HG02884 (cell line): ENCODE data around the gene ZNF507.

ENCODE experiments used
- ATAC-seq: cut with Tn5 transposase; IDR thresholded peaks from one replicate; pipeline ENCODE4 v1.9.1; 2021; ENCODE audit warnings: mild to moderate bottlenecking, moderate library complexity; ENCODE audit not compliant: unreplicated experiment

The ZNF507 gene

DNA sequence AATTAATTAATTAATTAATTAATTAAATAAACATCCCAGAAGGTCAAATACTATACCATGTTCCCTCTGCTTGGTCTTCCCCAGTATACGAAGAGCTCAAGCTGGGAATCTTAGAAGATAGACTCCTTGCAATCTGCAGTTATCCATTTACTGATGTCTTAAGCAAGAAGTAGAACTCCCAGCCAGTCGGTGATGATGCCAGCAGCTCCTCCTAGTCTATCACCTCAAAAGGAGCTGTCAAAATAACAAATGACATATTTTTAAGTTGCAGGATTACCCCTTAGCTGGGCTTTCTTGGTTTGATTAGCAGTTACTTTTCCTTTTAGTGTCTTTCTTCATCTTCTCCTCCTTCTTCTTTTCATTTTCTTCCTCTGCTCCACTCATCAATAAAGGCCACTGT lies 6.0 kb upstream of the ZNF507 start:
- no peak for ATAC-seq

DNA sequence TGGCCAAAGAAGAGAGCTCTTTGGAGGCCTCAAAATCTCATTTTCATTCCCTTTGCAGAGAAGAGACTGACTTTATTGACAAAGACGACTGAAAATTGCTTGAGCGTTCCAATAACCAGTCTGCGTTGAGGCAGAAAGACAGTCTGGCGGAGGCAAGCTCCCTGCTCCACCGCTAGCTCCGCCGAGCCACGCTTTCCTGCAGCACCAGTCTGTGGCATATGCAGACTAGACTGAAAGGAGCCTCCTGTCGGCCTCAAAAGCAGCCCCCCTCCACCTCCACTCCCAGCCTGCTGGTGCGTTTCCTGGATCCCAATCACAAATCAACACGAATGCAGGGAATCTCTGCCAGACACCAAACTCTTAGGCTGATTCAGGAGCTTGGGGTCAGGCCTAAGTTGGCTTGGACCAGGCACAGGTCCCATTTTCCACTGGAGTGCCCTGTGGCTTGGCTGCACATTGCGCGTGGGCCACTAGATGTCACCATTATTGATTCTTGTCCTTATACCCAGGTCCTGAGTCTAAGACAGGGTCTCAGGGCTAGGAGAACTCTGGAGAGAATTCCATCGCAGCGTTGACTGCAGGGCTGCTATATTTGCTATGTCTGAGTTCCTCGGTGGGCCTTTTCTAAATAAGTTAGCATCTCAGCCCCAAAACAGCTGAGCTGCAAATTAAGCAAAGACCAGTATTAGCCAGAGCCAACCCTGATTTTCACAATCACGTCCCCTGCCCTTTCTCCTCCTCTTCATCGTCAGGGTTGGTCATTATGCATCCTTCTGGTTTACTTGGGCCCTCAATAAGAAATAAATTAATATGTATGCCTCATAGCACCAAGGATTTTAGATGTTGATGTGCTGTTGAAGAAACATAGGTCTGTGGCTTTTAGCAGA lies 5.2 kb upstream of the ZNF507 start:
- no peak for ATAC-seq

DNA sequence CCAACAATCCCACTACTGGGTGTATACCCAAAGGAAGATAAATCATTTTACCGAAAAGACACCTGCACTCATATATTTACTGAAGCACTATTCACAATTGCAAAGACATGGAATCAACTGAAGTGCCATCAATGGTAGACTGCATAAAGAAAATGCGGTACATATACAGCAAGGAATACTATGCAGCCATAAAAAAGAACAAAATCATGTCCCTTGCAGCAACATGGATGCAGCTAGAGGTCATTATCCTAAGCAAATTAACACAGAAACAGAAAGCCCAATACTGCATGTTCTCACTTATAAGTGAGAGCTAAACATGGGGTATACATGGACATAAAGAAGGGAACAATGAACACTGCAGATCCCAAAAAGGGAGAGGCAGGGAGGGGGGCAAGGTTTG lies 2.7 kb upstream of the ZNF507 start:
- ATAC-seq = no peak

DNA sequence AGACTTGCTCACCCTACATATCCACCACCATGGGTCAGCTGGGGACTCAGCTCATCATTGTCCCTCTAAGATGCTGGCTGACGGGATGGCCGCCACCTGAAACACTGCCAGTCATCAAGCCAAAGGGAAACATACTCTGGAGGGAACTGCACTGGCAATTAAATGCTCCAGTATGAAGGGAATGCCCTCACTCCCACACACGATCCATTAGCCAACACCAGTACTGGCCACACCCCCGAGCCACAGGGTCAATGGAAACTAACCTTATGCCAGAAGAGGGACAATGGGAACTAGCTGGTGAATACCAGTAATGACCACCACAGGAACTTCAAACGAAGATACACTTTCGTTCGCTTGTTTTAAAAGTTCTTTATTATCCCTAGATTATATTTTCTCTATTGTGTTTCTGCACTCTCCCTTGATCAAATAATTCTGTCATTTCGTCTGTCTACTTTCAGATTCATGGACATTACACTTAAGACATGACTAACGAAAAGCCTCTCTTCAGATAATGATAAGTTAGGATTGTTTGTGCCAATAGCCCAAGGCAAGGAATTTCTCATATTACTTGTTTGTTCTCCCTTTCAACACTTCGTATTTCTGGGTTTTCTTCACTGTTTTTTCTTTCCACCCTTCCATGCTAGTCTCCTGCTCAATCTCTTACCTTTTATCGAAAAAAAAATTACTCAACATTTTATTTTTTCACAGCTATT lies 1.7 kb upstream of the ZNF507 start:
- no peak for ATAC-seq

DNA sequence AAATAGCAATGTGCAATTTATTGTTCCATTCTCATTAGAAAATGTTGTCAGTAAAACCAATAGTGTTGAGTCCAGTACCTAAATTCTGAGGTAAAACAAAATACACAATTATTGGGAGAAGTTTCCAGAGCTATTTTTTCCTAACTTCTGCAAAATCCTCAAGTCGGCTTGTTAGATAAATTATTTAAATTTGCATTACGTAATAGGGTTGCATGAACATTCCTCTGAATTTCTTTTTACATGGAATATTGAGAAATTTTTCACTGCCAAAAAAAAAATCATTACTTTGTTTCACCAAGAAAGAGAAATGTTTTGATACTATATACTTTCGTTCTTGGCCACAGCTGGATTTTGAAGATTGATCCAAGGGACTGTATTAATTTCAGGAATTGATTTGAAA lies 1.5 kb downstream of the ZNF507 start:
- ATAC-seq = no peak

DNA sequence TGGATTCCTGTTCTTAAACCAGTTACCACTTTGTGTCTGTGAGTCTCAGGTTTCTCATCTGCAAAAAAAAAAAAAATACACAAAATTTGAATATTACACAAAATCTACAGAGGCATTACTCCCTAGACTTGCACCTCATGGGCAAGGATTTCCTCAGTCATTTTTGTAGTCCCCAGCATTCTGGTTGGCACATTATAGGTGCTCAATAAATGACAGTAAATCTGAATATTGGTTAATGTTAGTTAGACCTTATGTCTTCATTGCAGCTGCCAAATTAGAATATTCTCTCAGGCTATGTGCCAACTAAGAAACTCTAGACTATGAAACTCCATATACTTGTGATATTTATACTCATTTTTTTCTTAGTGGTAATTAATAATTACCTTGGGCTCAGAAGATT lies 2.2 kb downstream of the ZNF507 start:
- ATAC-seq = no peak

DNA sequence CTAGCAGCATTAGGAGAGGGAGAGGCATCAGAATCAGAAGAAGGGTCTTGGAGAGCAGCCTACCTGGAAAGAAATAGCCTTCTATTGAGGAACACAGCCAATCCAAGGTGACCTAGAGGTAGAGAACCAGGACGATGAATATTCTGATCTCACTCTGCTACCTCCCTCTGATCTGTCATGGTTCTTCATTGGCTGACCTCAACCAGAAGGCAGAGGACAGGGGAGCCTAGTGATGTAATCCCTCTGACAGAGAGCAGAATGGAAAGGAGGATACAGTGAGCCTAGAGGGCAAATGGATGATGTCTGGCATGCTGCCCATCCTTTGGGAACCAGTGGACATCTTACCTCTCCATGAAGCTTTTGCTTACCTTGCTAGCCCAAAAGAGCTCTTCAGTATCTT lies 3.6 kb downstream of the ZNF507 start:
- no peak for ATAC-seq

DNA sequence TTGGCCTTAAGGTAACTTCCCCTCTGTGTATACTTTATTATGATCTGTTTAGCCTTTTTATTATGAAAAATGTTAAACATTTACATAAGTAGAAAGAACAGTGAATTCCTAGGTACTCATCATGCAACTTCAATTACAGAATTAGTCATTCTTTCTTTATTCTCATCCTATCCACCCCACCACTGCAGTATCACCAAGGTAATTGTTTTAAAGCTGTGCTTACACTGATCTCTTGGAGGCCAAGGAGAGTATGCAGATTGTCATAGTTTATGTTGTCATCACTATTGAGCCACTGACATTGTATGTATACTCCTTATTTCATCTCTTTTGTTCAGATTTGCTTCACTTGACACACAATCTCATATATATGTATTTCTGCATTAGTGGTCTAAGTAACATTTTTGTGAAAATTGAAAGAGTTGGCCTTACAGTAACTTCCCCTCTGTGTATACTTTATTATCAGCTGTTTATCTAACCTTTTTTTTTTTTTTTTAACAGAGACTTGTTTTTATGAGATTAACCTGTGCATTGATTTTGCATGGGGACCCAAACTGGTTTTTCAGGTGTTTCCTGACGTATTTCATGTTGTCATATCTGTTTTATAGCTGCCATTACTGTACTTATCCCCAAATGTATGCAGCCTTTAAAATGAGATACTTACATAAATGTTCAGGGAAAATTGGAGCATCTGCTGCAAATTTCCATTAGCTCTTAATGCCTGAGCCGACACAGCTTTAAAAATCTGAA lies 4.5 kb downstream of the ZNF507 start:
- no peak for ATAC-seq

DNA sequence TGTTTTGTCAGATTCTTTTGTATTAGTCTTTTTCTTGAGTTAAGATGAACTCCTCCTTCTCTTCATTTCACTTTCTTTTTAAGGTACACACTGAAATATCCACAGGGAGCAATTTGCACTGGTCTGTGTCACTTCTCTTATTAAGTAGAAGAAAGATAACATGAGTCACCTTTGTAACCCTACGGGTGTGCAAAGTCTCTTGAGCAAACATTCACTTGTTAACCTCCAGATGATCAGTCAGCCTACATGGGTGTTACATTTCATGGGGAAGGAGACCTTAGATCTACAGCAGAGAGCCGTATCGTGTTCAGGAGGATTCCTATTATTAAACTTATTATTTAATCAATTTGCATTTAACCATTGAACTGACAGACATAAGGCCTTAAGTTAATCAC lies 5.1 kb downstream of the ZNF507 start:
- ATAC-seq = no peak

DNA sequence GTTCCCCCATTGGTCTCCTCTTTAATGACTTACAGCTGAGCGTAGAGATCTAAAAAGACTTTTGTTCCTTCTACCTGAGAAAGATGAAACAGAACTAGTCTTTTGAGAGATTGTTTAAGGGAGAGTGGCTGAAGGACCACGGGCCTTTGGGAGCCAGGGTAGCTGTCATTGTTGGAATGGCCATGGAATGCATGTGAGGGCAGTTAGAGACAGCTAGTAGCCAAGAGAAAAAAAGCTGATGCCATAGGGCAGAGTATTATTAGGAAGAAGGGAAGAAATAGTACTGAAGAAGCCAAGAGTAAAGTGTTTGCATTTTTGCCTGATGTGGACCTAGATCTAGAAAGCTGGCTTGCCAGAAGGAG lies 5.6 kb downstream of the ZNF507 start:
- ATAC-seq = no peak

DNA sequence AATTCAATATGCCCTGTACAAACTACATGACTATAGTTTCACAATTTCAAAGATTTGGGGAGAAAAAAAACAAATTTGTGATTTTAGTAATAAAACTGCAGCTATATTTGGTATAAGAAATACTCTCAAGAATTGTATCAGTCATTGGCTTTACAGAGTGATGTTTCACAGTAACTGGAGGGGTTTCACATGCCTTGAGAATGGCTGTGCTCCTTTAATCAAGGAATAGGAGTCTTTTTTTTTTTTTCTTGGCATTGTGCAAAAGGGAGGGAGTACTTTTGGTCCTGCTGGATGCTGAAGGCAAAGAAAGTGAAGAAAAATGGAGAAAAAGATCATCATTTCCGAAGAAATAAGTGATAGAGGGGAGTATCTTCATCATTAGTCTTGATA lies 6.8 kb downstream of the ZNF507 start:
- ATAC-seq = no peak

DNA sequence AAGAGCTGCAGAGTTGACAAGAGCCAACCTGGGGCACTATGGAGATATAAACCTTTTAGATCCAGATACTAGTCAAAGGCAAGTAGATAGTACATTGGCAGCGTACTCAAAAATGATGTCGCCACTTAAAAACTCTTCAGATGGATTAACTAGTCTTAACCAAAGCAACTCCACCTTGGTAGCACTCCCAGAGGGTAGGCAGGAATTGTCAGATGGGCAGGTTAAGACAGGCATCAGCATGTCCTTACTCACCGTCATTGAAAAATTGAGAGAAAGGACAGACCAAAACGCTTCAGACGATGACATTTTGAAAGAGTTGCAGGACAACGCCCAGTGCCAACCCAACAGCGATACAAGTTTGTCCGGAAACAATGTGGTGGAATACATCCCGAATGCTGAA lies 8.9 kb downstream of the ZNF507 start:
- no peak for ATAC-seq

DNA sequence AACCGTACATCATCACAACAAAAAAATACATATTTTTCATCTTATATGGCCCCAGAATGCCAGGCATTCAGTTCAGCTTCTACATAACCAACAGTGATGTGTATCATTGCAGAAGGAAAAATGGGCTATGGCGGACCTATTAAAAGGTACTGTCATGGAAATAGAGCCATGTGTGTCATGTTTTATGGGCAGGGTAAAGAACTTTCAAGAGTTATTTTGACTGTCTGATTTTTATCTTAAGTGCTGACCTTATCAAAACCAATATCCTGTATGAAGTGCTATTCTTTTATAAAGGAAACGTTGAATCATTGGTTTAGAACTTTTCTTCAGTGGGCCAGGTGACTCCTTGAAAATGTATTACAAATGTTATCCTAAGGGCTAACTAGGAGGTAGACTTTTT lies 9.9 kb downstream of the ZNF507 start:
- no peak for ATAC-seq

DNA sequence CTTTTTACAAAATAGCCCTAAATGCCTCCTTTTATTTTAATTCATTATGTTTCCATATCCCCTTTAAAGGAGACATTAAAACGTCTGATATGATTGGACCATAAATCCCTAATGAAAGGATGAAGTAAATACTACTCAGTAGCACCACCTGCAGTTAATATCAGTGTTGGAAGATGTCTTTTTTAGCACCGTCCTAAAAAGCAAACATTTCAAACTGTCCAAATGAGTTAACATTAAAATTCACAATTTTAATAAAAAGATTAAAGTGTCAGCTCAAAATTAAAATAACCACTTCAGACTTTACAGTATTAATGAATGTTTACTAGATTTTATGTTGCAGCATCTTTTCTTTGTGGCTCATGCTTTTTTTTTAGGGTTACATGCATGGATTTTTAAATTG lies 12.3 kb downstream of the ZNF507 start:
- no peak for ATAC-seq

DNA sequence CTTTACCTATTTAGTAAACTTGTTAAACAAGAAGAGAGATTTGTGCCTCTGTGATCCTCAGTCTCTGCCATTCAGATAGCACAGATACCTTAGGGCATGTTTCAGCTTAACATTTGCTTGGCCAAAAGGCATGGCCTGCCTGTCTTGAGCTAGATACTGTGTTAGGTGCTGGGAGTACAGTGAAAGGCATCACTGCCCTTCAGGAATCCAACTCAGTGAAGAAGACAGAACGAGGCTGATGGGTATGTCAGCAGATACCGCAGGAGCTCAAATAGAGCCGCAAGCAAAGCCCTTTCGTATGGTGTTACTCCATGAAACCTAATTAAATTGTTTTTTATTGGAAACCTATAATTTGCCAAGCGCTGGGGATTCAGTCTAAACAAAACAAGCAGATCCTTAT lies 12.9 kb downstream of the ZNF507 start:
- no peak for ATAC-seq

DNA sequence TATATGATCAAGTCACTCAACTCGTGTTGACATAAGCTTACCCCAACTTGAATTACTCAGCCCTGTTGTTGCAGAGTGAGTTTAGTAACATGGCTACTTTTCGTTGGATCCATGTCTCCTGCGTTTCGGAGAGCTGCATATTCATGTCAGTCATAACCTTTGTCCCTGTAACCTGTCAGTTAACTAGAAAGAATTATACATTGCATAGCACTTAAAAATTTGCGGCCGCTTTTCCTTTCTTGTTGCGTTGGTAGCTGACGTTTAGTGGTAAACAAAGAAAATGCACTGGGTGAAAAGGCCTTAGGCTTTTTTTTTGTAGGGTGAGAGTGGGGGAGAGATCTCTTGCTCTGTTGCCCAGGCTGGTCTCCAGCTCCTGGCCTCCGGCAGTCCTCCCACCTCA lies 14.2 kb downstream of the ZNF507 start:
- ATAC-seq = no peak

DNA sequence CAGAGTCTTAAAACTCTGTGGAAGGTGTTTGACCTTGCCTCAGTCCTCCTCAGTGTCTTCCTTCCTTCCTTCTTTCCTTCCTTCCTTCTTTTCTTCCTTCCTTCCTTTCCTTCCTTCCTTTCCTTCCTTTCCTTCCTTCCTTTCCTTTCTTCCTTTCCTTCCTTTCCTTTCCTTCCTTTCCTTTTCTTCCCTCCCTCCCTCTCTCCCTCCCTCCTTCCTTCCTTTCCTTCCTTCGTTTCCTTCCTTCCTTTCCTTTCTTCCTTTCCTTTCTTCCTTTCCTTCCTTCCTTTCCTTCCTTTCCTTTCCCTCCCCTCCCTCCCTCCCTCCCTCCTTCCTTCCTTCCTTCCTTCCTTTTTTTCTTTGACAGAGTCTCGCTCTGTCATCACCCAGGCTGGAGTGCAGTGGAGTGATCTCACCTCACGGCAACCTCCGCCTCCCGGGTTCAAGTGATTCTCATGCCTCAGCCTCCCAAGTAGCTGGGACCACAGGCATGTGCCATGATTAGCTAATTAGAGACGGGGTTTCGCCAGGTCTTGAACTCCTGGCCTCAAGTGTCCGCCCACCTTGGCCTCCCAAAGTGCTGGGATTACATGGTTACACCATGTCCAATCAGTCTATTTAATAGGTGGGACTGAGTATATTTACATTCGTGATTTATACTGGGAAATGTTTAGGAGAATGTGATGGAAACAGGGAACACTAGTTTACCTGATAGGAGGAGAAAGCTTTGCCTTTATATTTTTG lies 16.3 kb downstream of the ZNF507 start:
- no peak for ATAC-seq

DNA sequence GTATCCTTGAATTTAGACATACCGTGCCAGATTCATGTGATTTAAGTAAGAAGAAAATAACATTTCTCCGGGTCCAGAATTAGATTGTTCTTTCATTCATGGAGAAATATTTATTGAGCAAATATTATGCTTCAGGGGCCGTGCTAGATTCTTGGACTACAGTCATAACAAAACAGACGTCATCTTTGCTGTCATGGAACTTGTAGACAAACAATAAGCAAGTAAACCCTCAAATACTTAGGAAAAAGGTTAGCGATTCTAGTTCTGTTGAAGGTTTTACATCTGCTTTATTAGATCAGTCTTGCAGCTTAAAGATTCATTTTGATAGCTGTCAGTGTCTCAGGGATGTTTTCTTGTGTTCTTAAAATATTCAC lies 16.9 kb downstream of the ZNF507 start:
- no peak for ATAC-seq

DNA sequence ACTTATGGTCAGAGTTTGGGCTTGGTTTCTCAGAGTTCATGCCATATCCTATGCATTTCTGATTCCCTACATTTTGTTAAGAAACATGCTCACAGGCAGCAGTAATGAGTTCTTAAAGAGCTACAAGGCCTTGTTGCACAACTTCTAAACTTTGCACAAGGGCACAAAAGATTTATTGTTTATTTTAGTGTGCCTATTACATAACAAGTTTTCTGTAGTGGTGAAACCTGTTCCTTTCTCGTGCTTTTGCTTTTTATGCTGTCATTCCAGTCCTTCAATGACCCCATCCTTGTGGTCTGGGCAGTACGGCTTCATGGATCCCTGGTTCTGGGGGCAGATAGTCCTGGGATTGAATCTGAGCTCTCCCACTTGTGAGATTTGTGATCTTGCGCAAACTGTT lies 17.8 kb downstream of the ZNF507 start:
- ATAC-seq = no peak

DNA sequence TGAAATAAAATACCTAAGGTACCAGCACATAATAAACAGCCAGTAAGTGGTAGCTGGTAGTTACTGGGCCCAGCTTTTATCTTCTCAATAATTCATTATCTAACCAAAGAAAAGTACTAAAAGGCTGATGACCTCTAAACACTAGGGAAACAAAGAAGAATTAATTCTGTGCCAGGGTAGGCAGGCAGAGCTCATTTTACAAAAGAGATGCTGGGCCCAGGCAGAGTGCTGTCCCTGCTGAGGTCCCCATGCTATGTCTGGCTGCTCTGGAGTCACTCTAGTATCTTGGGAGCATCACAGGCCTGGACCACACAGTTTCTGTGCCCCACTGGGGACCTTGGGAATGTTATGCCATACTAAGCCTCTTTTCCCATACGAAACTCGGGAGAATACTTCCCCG lies 18.2 kb downstream of the ZNF507 start:
- ATAC-seq = no peak

DNA sequence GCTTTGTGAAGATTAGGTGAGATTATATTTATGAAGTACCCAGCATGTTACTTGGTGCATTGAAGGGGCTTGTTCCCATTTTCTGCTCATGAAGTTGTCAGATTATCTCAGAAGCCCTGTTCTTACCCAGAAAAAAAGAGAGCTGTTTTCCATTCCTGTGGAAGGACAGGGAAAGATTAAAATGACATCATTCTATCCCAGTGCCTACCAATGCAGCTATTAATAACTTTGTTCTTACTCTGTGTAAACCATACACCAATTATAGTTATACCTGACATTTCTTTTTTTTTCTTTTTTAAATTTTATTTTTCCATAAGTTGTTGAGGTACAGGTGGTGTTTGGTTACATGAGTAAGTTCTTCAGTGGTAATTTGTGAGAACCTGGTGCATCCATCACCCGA lies 18.6 kb downstream of the ZNF507 start:
- ATAC-seq = no peak
